ENCODE measurements around the gene MSMO1. TPM values are rescaled to one million over a fixed set of nuclear protein-coding genes. Genes with fewer than 3 reads are reported as not detected.
A peak's percentile ranks its signal among the peaks of the same experiment; 100 is the strongest.

MSMO1 gene
- total RNA-seq, 2 experiments from 2014 or later, result 41.6 to 91.5 TPM

DNA sequence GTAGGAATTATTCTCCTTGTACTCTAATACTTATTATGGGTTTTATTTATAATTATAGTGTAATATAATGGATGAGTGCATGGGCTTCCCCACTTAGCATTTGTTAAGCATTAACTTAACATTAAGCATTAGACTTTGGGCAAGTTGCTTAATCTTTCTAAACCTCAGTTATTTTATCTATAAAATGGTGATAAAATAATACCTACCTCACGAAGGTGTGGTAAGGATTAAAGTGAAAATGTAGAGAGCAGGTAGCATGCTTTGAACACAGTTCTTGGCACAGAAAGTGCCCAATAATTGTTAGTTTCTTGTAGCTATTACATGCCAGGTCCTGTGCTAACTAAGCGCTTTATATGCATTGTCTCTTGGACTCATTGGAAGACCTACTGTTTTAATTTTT lies 2.6 kb downstream of the MSMO1 start:
- CTCF ChIA-PET (ENCODE audit: unreplicated experiment), result interaction anchor here (0.9 kb wide), 1 partner anchor 199 kb away, joined by 3 read pairs; no protein-coding TSS in a partner anchor
- Histone ChIP-seq H3K36me3 (ENCODE audit: insufficient read depth, low read length) (peaks cover 70% of the 10 kb centered on the region), H3K4me1 (ENCODE audit: insufficient read depth, low read length, poor library complexity, severe bottlenecking) (peaks cover 56% of the 10 kb centered on the region), H3K9me2 (ENCODE audit: insufficient read depth, low read length) (no peaks in the 10 kb centered on the region), H2AFZ (ENCODE audit: low read length) (no peak overlapping the region), H4K20me1 (ENCODE audit: insufficient read depth, low read length) (peaks cover 54% of the 10 kb centered on the region), H3K4me3 (ENCODE audit: low read depth, low read length, poor library complexity, severe bottlenecking) (peak overlapping the region; percentile 90), H3K4me2 (ENCODE audit: low read length) (peak overlapping the region; percentile 98), H3K79me2 (ENCODE audit: insufficient read depth, low read depth, low read length) (peaks cover 75% of the 10 kb centered on the region), H3K9me3 (ENCODE audit: low read length) (peaks cover 6% of the 10 kb centered on the region; the same call in 1 of the 2 replicates), H3K27ac (ENCODE audit: low read depth, low read length, poor library complexity, severe bottlenecking) (no peak overlapping the region)
- POLR2A ChIA-PET, result interaction anchor here (0.9 to 3.4 kb wide), 7 partner anchors 8 to 590 kb away, joined by 3 to 11 read pairs (median 4); no protein-coding TSS in a partner anchor
- TF ChIP-seq, protein P1, sequence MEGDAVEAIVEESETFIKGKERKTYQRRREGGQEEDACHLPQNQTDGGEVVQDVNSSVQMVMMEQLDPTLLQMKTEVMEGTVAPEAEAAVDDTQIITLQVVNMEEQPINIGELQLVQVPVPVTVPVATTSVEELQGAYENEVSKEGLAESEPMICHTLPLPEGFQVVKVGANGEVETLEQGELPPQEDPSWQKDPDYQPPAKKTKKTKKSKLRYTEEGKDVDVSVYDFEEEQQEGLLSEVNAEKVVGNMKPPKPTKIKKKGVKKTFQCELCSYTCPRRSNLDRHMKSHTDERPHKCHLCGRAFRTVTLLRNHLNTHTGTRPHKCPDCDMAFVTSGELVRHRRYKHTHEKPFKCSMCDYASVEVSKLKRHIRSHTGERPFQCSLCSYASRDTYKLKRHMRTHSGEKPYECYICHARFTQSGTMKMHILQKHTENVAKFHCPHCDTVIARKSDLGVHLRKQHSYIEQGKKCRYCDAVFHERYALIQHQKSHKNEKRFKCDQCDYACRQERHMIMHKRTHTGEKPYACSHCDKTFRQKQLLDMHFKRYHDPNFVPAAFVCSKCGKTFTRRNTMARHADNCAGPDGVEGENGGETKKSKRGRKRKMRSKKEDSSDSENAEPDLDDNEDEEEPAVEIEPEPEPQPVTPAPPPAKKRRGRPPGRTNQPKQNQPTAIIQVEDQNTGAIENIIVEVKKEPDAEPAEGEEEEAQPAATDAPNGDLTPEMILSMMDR (conservative IDR thresholded peaks at IDR 0.05; ENCODE audit: low read length), result no peak
- TF ChIP-seq EZH2phosphoT487 (IDR thresholded peaks at IDR 0.05; ENCODE audit: borderline replicate concordance, low read depth, low read length), result no peak
- no TSS peak for BruUV-seq (replicated peaks)
- intact Hi-C loops (cut with micrococcal nuclease; ENCODE audit: unreplicated experiment), result no loop called here
- no peak for DNase-seq (ENCODE audit: low spot score)

DNA sequence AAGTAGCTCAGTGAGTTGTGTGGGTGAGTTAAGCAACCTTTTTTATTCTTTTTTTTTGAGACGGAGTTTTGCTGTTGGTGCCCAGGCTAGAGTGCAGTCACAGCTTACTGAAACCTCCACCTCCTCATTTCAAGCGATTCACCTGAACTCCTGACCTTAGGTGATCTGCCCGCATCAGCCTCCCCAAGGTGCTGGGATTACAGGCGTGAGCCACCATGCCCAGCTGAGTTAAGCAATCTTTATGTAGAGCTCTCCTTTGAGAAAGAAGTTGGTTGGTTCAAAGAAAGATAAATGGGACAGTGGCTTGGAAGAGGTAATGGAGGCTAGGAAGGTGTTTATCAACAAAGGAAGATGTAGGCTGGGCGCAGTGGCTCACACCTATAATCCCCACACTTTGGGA lies 3.2 kb downstream of the MSMO1 start:
- Histone ChIP-seq H3K4me2 (ENCODE audit: low read length) (peak overlapping the region; percentile 98), H3K79me2 (ENCODE audit: insufficient read depth, low read depth, low read length) (peaks cover 81% of the 10 kb centered on the region), H3K9me2 (ENCODE audit: insufficient read depth, low read length) (no peaks in the 10 kb centered on the region), H3K9me3 (ENCODE audit: low read length) (peaks cover under 1% of the 10 kb centered on the region; the same call in 1 of the 2 replicates), H3K27ac (ENCODE audit: low read depth, low read length, poor library complexity, severe bottlenecking) (no peak overlapping the region), H2AFZ (ENCODE audit: low read length) (no peak overlapping the region), H3K4me3 (ENCODE audit: low read depth, low read length, poor library complexity, severe bottlenecking) (peak overlapping the region; percentile 90), H4K20me1 (ENCODE audit: insufficient read depth, low read length) (peaks cover 60% of the 10 kb centered on the region), H3K4me1 (ENCODE audit: insufficient read depth, low read length, poor library complexity, severe bottlenecking) (peaks cover 61% of the 10 kb centered on the region), H3K36me3 (ENCODE audit: insufficient read depth, low read length) (peaks cover 73% of the 10 kb centered on the region)
- ChIA-PET CTCF (ENCODE audit: unreplicated experiment) (interaction anchor here (0.9 kb wide), 1 partner anchor 200 kb away, joined by 3 read pairs; no protein-coding TSS in a partner anchor), POLR2A (interaction anchor here (0.7 to 3.4 kb wide), 7 partner anchors 8 to 590 kb away, joined by 3 to 11 read pairs (median 4); no protein-coding TSS in a partner anchor)
- BruUV-seq (replicated peaks), result no TSS peak
- no peak for DNase-seq (ENCODE audit: low spot score)
- intact Hi-C loops (cut with micrococcal nuclease; ENCODE audit: unreplicated experiment), result no loop called here
- TF ChIP-seq, protein P1 (conservative IDR thresholded peaks at IDR 0.05; ENCODE audit: low read length), result no peak
- no peak for TF ChIP-seq EZH2phosphoT487 (IDR thresholded peaks at IDR 0.05; ENCODE audit: borderline replicate concordance, low read depth, low read length)

DNA sequence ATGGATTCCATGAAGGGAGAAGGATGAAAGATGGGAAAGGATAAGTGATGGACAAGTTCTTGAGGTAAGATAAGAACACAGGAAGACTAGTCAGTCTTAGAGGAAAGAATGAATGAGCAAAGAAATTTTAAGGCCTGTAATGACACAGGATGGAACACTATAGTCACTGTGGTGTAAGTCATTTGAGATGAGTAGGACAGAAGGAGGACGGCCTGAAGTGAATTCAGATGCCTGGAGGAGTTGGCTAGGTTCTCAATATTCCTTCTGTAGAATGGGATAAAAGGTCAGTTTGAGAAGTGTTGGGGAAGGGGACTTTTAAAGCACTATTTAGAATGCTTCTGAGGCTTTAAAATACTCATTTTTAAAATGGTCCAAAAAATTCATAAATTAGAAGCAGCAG lies 3.9 kb downstream of the MSMO1 start:
- no peak for TF ChIP-seq EZH2phosphoT487 (IDR thresholded peaks at IDR 0.05; ENCODE audit: borderline replicate concordance, low read depth, low read length)
- TF ChIP-seq, protein P1 (conservative IDR thresholded peaks at IDR 0.05; ENCODE audit: low read length), result peak; percentile 44
- H3K4me1 ChIP-seq (ENCODE audit: insufficient read depth, low read length, poor library complexity, severe bottlenecking), result peaks cover 54% of the 10 kb centered on the region
- ChIA-PET CTCF (ENCODE audit: unreplicated experiment) (no interaction called here), POLR2A (interaction anchor here (0.7 to 3.4 kb wide), 7 partner anchors 9 to 39 kb away, joined by 3 to 13 read pairs (median 4); no protein-coding TSS in a partner anchor)
- H3K9me3 ChIP-seq (ENCODE audit: low read length), result no peaks in the 10 kb centered on the region
- peaks cover 88% of the 10 kb centered on the region for H3K79me2 ChIP-seq (ENCODE audit: insufficient read depth, low read depth, low read length)
- DNase-seq (ENCODE audit: low spot score), result peak; percentile 29
- H4K20me1 ChIP-seq (ENCODE audit: insufficient read depth, low read length), result peaks cover 62% of the 10 kb centered on the region
- no peak overlapping the region for H3K27ac ChIP-seq (ENCODE audit: low read depth, low read length, poor library complexity, severe bottlenecking)
- H3K4me2 ChIP-seq (ENCODE audit: low read length), result peak overlapping the region; percentile 98
- no peaks in the 10 kb centered on the region for H3K9me2 ChIP-seq (ENCODE audit: insufficient read depth, low read length)
- H2AFZ ChIP-seq (ENCODE audit: low read length), result no peak overlapping the region
- H3K4me3 ChIP-seq (ENCODE audit: low read depth, low read length, poor library complexity, severe bottlenecking), result peak overlapping the region; percentile 90
- intact Hi-C loops (cut with micrococcal nuclease; ENCODE audit: unreplicated experiment), result no loop called here
- BruUV-seq (replicated peaks), result no TSS peak
- peaks cover 80% of the 10 kb centered on the region for H3K36me3 ChIP-seq (ENCODE audit: insufficient read depth, low read length)

Data from OCI-LY7 (cell line).